A549 (cell line): ENCODE measurements around the gene RBFOX1.

Experiments used
- CBX8 ChIP-seq: fragments of 200-600 bp; sonication (generic); IDR thresholded peaks from 2 replicates; pipeline ENCODE4 v1.6.1; 2016
- CEBPB ChIP-seq, 2 experiments: fragments of >200 bp in 1 of 2; sonication (Bioruptor Twin) in 1 of 2; formaldehyde crosslinking in 1 of 2; IDR thresholded peaks; 2 replicates each; pipeline ENCODE4 v1.6.1; 2012 to 2016
- CTCF ChIP-seq: fragments of >200 bp; sonication (Bioruptor Twin); formaldehyde crosslinking; IDR thresholded peaks from 3 replicates; pipeline ENCODE4 v1.5.1; 2016
- EP300 ChIP-seq, 2 experiments: fragments of >200 bp; sonication (Bioruptor Twin); formaldehyde crosslinking; IDR thresholded peaks; 2 replicates in 1 of 2; 3 replicates in 1 of 2; pipeline ENCODE4 v1.6.1; 2016 to 2017
- ESRRA ChIP-seq: fragments of 150-350 bp; IDR thresholded peaks from 2 replicates; pipeline ENCODE4 v1.6.1; 2014; ENCODE audit warnings: mild to moderate bottlenecking, low read length, borderline replicate concordance
- JUN ChIP-seq, 2 experiments: fragments of >200 bp; sonication (Bioruptor Twin); formaldehyde crosslinking; IDR thresholded peaks; 2 replicates in 1 of 2; 3 replicates in 1 of 2; pipeline ENCODE4 v1.6.1; 2016 to 2017
- PBX3 ChIP-seq: IDR thresholded peaks from 2 replicates; pipeline ENCODE4 v1.6.1; 2012
- TF ChIP-seq, protein P1 (sequence below): fragments of 450-650 bp; IDR thresholded peaks from 2 replicates; pipeline ENCODE4 v1.6.1; 2014; ENCODE audit warnings: antibody characterized with exemption

- no peak for TF ChIP-seq CTCF
- TF ChIP-seq, protein P1, sequence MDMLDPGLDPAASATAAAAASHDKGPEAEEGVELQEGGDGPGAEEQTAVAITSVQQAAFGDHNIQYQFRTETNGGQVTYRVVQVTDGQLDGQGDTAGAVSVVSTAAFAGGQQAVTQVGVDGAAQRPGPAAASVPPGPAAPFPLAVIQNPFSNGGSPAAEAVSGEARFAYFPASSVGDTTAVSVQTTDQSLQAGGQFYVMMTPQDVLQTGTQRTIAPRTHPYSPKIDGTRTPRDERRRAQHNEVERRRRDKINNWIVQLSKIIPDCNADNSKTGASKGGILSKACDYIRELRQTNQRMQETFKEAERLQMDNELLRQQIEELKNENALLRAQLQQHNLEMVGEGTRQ, result no peak
- no peak for TF ChIP-seq EP300 (IDR thresholded peaks at IDR 0.05)
- no peak for TF ChIP-seq CBX8
- TF ChIP-seq CEBPB (IDR thresholded peaks at IDR 0.05), result no peak
- TF ChIP-seq ESRRA, result no peak
- no peak for TF ChIP-seq PBX3
- TF ChIP-seq JUN (IDR thresholded peaks at IDR 0.05), result no peak
Observed at GRCh38 chr16:7691533-7691932, 358.9 kb downstream of the RBFOX1 start.
